ENCODE results near the gene ABCA2. TPM values are rescaled to one million over a fixed set of nuclear protein-coding genes. Genes with fewer than 3 reads are reported as not detected.

ABCA2 gene
- polyA plus RNA-seq, 1 experiment, result 16.0 TPM

GRCh38 chr9:137013571-137013940, 14.5 kb downstream of the ABCA2 start:
- DNase-seq (ENCODE audit: low read depth), result no peak
- peaks cover 24% of the 10 kb centered on the region for H3K36me3 ChIP-seq (ENCODE audit: control insufficient read depth, insufficient read depth, low read length)
- no peak for TF ChIP-seq CTCF (IDR thresholded peaks at IDR 0.05; ENCODE audit: insufficient read depth, low read depth, low read length)
- ChIA-PET CTCF (interaction anchor here (1.0 to 2.6 kb wide), 2 partner anchors 16 to 65 kb away, joined by 3 to 13 read pairs; no protein-coding TSS in a partner anchor), POLR2A (no interaction called here)
- no peak overlapping the region for H3K4me3 ChIP-seq (ENCODE audit: low read depth, low read length)
- no peaks in the 10 kb centered on the region for H3K27me3 ChIP-seq (ENCODE audit: control insufficient read depth, insufficient read depth, low read length)

GRCh38 chr9:137012694-137013570, 15.1 kb downstream of the ABCA2 start:
- no peak for DNase-seq (ENCODE audit: low read depth)
- Histone ChIP-seq H3K4me3 (ENCODE audit: low read depth, low read length) (no peak overlapping the region), H3K27me3 (ENCODE audit: control insufficient read depth, insufficient read depth, low read length) (no peaks in the 10 kb centered on the region), H3K36me3 (ENCODE audit: control insufficient read depth, insufficient read depth, low read length) (peaks cover 22% of the 10 kb centered on the region)
- ChIA-PET POLR2A (no interaction called here), CTCF (interaction anchor here (0.6 to 1.5 kb wide), 4 partner anchors 16 to 65 kb away, joined by 3 to 4 read pairs (median 3); partner anchors contain the start of gene NPDC1)
- no peak for TF ChIP-seq CTCF (IDR thresholded peaks at IDR 0.05; ENCODE audit: insufficient read depth, low read depth, low read length)

GRCh38 chr9:137011907-137012675, 15.9 kb downstream of the ABCA2 start:
- CTCF ChIA-PET, result interaction anchor here (0.6 to 1.5 kb wide), 4 partner anchors 17 to 64 kb away, joined by 3 to 5 read pairs (median 4); partner anchors contain the start of gene NPDC1
- POLR2A ChIA-PET, result interaction anchor here (0.6 kb wide), 1 partner anchor 156 kb away, joined by 3 read pairs; no protein-coding TSS in a partner anchor

GRCh38 chr9:137011156-137011555, 16.9 kb downstream of the ABCA2 start:
- ChIA-PET CTCF (interaction anchor here (0.6 to 1.5 kb wide), 3 partner anchors 18 to 464 kb away, joined by 3 to 5 read pairs (median 4); no protein-coding TSS in a partner anchor), POLR2A (no interaction called here)
- no peak overlapping the region for H3K4me3 ChIP-seq (ENCODE audit: low read depth, low read length)
- DNase-seq (ENCODE audit: low read depth), result no peak
- H3K27me3 ChIP-seq (ENCODE audit: control insufficient read depth, insufficient read depth, low read length), result no peaks in the 10 kb centered on the region
- TF ChIP-seq CTCF (IDR thresholded peaks at IDR 0.05; ENCODE audit: insufficient read depth, low read depth, low read length), result no peak
- H3K36me3 ChIP-seq (ENCODE audit: control insufficient read depth, insufficient read depth, low read length), result peaks cover 14% of the 10 kb centered on the region

More at GRCh38 chr9:137011907-137012675, 15.9 kb downstream of the ABCA2 start:
- Histone ChIP-seq H3K36me3 (ENCODE audit: control insufficient read depth, insufficient read depth, low read length) (peaks cover 18% of the 10 kb centered on the region), H3K4me3 (ENCODE audit: low read depth, low read length) (no peak overlapping the region), H3K27me3 (ENCODE audit: control insufficient read depth, insufficient read depth, low read length) (no peaks in the 10 kb centered on the region)
- no peak for TF ChIP-seq CTCF (IDR thresholded peaks at IDR 0.05; ENCODE audit: insufficient read depth, low read depth, low read length)
- no peak for DNase-seq (ENCODE audit: low read depth)
